Stromal cell of bone marrow (primary cell): Measurements from ENCODE around the gene KDM2A.
A peak's percentile ranks its signal among the peaks of the same experiment; 100 is the strongest.

Source experiments
- DNase-seq: peaks from one replicate; pipeline ENCODE4 v3.0.0-alpha.2; 2012; ENCODE audit warnings: low read depth

KDM2A gene

DNA sequence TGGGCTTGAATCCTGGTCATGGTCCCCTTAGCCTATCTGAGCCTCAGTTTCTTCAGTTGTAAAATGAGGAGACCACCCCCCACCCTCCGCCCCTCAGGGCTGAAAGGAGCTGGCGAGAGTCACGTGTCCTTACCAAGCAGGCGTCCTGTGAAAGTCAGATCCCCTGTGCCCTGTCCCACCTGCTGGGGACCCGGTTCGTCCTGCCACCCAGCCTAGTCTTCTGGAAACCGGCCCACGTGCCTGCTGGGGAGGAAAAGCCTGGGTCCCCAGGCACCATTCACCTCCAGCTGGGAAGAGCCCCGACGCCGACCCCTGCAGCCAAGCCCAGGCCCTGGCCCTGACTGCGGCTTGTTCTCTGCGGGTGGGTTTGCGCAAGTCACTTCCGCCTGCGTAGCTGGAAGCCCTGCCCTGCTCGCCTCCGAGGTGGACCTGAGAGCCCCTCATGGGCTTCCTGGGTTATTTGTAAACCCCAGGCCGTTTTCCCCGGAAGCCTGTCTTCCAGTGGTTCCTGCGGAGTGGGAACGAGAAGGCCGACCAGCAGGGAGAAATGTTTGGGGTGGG lies 183.6 kb downstream of the KDM2A start:
- no peak for DNase-seq

DNA sequence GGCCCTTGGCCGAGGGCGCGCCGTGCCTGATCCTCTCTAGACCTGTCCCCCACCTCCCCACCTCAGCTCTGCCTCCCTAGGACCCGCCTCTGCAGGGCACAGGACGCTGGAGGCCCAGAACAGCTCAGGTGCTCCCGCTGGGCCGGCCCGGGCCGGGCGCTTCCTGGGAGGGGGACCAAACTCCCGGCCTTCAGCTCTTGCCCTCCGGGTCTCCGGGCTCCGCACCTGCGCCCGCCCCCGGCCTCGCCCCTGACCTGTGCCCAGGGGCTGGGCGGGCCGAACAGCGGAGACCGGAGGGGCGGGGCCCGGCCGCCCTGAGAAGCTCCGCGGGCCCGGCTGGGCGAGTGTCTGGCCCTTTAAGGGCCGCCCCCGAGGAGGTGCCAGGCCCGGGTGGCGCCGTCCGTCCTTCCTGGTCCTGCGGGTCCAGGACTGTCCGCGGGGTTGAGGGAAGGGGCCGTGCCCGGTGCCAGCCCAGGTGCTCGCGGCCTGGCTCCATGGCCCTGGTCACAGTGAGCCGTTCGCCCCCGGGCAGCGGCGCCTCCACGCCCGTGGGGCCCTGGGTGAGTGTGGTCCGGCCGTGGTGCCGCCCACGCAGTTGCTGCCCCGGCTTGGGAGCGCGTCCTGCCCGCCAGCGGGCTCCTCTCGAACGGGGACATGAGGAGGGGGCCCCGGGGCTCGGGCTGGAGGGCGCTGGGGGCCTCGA lies 184.2 kb downstream of the KDM2A start, which contains the start of gene SSH3:
SSH3 (plus strand) TSS at position 399 of the 703 bp plus-strand sequence; CDS start at position 495, 96 bp downstream.
- DNase-seq = peak; percentile 24

DNA sequence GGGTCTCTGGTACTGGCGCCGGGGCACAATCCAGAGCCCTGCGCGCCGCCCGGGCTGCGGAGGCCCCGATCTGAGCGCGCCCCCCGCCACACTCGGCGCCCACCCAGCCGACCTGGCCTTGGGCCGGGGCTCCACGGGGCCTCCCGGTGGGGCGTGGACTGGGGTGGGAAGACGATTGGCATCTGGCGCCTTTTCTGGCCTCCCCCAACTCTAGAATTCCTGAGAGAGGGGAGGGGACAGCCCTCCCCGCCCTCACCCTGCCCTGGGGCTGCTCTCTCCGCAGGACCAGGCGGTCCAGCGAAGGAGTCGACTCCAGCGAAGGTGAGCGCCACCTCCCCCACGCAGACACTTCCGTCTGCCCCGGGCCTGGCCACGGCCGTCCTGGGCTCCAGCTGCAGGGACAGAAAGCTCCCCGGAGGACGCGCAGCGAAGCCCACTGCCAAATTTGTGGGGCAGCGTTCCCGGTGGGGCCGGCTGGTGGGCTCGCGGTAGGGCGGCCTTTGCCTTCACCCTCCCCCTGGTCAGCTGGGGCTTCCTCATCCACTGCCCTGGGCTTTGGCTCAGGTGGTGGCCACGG lies 184.9 kb downstream of the KDM2A start:
- DNase-seq = no peak

GRCh38 chr11:67304511-67305113 lies 185.5 kb downstream of the KDM2A start:
- DNase-seq = no peak

DNA sequence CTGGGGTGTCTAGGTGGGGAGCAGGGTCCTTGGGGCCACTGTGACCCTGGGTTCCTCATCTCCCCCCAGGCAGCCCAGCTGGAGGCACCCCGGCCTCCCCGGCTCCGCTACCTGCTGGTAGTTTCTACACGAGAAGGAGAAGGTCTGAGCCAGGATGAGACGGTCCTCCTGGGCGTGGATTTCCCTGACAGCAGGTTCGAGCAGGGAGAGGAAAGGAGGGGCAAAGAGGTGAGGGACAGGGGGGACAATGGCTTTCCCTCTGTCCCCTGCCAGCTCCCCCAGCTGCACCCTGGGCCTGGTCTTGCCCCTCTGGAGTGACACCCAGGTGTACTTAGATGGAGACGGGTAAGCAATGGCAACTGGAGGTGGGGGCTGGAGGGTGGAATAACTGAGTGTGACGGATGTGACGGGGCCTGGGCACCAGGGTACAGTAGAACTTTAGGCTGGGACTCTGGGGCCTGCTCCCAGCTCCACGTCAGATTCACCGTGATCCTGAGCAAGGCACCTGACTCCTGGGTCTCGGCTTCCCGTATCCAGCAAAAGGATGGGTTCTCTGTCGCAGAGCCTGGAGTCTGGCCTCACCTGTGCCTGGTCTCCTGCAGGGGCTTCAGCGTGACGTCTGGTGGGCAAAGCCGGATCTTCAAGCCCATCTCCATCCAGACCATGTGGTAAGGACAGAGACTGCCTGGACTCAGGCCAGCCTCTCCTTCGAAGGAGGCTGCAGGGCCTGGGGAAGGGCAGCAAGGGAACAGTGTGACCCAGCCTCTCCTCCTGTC lies 187.9 kb downstream of the KDM2A start:
- DNase-seq = no peak

GRCh38 chr11:67307545-67308001 lies 188.5 kb downstream of the KDM2A start:
- no peak for DNase-seq
